ENCODE data around the gene ELK4.

ELK4 gene

GRCh38 chr1:205593967-205594366 lies 37.8 kb downstream of the ELK4 start:
- no peak for DNase-seq

- no peak for DNase-seq
Measured at GRCh38 chr1:205593532-205593931, 38.3 kb downstream of the ELK4 start.

DNA sequence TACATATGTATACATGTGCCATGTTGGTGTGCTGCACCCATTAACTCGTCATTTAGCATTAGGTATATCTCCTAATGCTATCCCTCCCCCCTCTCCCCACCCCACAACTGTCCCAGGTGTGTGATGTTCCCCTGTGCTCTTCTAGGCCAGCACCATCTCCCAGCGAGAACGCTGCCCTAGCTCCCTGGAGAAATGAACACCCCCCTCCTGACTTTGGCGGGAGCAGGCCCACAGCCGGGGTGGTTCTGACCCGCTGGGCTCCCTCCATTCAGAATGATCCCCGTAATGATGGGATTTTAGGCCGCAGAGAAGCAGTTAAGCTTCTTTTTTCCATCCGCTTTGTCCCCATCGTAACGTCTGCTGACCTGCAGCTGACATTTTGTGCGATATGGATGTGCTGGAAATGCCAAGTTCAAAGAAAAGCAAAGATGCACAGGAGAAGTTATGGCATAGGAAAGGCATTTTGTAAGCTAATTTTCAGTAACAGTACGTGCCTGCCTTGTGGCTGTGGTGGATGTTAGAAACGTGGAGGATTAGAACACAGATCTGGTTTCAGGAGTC lies 39.3 kb downstream of the ELK4 start:
- DNase-seq, result no peak

- DNase-seq, result peak; percentile 81
Measured at GRCh38 chr1:205591522-205592351, 40.1 kb downstream of the ELK4 start.

DNA sequence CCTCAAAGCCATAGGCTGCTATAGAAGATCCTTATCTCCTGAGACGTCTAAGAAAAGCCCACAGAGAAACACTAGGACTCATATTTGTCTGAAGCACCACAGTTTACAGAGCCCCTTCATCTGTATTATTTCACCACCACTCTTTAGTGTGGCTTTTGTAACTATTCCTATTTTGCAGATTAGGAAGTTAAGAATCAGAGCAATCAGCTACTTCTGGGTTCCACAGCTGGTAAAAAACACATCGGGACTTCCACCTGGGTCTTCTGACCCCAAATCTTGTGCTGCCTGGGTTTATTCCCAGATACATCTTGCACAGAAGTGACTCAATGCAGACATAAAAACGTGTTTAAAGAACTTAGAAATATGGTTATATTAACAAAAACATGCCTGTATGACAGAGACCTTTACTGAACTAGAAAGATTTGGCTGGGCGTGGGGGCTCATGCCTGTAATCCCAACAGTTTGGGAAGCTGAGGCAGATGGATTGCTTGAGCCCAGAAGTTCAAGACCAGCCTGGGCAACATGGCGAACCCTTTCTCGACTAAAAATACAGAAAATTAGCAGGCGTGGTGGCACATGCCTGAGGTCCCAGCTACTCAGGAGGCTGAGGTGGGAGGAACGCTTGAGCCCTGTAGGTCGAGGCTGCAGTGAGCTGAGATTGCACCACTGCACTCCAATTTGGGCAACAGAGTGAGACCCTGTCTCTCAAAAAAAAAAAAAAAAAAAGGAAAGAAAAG lies 40.9 kb downstream of the ELK4 start:
- DNase-seq, result peak; percentile 19

DNA sequence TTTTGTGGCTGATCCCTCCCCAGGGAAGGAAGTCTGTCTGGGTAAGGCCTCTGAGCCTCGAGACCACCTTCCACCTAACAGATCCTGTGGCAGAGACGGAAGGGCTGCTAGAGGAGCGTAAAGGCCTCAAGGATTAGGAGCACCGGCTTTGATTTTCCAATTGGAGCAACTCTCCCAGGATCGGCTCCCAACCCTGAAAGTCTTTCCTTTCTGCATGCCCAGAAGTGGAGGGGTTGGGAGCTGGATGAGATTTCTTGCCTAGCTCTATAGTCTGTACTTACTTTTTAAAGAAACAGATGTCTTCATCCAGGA lies 41.4 kb downstream of the ELK4 start:
- DNase-seq, result no peak

- DNase-seq, result no peak
Measured at GRCh38 chr1:205589618-205590456, 42.0 kb downstream of the ELK4 start.

- DNase-seq, result no peak
Measured at GRCh38 chr1:205589046-205589445, 42.8 kb downstream of the ELK4 start.

DNA sequence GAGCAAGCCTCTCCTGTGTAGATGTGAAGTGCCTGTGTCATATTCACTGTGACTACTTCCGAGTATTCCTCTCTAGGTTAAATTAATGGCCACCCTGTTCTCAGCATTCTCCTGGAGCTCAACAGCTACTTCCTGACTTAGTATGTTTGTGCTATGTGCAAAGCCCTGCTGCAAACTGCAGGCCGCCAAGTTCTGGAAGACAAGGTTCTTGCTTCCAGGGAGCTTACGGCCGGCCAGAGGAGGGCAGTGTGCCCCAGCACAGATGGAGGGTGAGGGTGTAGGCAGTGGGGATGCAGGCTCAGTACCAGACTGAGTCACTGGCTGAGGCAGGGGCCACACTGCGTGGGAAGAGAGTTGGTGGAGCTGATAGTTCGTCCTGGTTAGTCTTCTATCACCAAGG lies 43.2 kb downstream of the ELK4 start:
- peak; percentile 32 for DNase-seq

GRCh38 chr1:205587581-205587980 lies 44.2 kb downstream of the ELK4 start:
- no peak for DNase-seq

GRCh38 chr1:205585835-205586785 lies 45.7 kb downstream of the ELK4 start:
- DNase-seq, result no peak

- no peak for DNase-seq
Measured at GRCh38 chr1:205585169-205585834, 46.5 kb downstream of the ELK4 start.

- DNase-seq, result no peak
Measured at GRCh38 chr1:205584732-205585131, 47.1 kb downstream of the ELK4 start.

GRCh38 chr1:205583461-205584130 lies 48.2 kb downstream of the ELK4 start:
- DNase-seq, result no peak

DNA sequence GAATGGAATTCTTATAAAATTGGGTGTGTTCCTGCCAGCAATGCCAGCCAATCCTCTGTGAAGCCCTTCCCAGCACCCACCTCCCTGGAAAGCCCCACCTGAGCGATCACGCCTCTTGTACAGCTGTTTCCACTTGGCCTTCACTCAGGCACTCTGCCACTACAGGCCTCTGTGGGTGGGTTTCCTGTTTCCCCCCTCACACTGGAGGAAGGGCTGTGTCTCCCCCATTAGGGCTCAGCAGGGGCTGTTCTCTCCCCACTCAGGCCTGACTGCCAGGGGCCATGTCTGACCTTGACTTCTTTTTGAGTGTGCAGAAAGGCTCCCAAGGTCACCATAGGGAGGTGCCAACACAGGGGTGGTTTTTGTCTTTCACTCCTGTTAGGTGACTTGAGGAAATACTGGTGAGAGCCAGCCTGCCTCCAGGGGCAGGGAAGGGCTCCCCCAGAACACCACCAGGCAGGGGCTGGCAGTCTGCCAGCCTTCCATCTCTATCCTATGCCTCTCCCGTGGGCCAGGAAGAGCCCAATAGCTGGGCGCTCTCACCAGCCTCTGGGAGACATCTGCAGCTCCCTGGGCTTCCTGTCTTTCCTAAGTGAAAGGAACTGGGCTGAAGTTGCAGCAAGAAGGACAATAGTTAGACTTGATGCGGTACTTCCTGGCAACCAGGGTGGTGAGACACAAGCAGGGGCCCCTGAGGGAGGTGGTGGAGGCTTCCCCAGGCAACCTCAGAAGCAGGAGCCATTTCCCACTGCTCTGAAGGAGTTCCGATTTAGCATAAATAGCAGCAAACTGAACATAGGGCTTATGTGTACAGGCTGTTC lies 49.1 kb downstream of the ELK4 start:
- no peak for DNase-seq

DNA sequence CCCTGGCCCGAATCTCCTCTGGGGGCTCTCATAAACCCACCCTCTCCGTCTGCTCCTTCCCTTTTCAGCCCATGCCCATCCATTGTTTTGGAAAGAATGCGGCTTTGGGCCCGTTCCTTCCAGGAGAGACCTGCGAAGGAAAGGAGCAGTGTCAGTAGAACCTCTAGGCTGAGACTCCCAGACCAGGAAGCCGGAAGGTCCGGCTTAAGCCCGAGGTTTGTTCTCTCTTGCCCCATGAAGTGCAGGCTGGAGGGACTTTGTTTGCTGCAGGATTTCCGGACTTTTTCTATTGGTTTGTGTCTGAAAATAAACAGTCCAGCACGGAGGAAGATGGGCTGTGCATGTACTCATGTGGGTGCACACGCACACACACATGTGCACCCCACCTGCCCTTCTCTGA lies 49.8 kb downstream of the ELK4 start:
- no peak for DNase-seq

DNA sequence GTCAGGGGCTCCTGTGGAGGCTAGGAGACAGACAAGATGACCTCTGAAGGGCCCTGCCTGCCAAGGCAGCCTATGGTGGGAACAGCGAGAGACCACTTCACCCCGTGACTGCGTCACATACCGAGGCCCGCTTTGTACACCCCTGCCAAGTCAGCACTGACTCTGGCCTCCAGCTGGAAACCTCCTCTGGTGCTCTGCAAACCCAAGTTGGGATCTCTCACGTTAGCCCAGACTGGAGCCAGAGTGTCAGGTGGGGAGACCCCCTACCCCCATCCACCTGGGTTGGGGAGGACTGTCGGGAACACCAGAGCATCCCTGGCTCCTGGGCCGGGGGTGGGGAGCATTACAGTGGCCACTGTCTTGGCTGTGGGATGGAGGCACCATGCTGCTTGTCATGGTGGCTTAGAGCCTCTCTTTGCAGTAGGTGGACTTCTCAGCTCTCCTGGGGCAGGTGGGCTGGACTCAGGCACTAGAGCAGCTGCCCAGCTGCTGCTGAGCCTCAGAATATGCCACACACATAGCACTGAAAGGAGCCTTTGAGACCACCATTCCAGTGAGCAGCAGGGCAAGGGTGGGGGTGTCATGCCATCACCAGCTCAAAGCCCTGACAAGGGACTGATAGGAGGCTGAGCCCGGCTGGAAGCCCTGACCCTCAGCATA lies 50.4 kb downstream of the ELK4 start:
- DNase-seq, result no peak

GRCh38 chr1:205580923-205581180 lies 51.0 kb downstream of the ELK4 start:
- no peak for DNase-seq

GRCh38 chr1:205580140-205580922 lies 51.5 kb downstream of the ELK4 start:
- no peak for DNase-seq

Data from inflammatory macrophage treated with lipopolysaccharide for 4 hours (primary cell).